ENCODE data around the gene CD300H. TPM values are rescaled to one million over a fixed set of nuclear protein-coding genes. Genes with fewer than 3 reads are reported as not detected.
A peak's percentile ranks its signal among the peaks of the same experiment; 100 is the strongest.

The CD300H gene
- total RNA-seq, result not detected

DNA sequence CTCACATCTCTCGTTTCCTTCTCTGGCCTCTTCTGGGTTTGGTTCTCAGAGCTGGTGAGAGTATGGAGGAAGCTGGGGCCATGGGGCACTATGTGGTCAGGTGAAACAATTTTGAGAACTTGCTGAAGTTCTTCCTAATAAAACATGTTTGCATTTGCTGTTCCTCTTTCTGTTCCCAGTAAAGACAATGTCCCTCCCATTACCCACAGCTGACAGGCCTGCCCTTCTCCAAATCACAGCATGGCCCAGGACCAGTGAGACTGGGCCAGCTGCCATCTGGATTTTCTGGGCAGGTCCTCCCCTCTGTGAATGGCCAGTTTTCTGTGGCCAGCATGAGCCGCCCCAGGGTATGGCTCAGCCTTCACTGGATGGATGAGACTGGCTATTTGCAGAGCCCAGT is at the start of gene CD300H:
Gene CD300H, minus strand, starts transcription at position 113 of the 400 bp plus-strand sequence.
- no peak for DNase-seq (ENCODE audit: low spot score in 2 of 2)
- FAIRE-seq, result no peak

DNA sequence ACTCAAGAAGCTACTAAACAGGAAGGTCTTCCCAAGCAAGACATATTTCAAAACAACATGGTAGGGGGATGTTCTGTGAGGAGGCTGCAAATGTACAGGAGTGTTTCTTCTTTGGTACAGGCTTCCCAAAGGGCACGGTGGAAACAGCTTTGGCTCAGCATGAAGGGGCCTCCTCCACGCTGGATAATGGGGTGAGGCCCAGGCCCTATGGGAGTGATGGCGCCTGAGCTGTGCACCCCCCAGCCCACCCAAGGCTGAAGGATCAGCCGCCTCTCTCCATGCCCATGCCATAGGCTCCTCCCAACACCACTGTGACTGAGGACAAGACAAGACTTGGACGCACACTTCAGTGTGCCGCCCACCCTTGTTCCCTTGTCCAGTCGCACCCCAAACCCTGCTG is 49.4 kb upstream of the CD300H start:
- DNase-seq (ENCODE audit: low spot score in 2 of 2) (no peak), FAIRE-seq (no peak)

- DNase-seq (ENCODE audit: low spot score in 2 of 2) (no peak), FAIRE-seq (no peak)
Measured at GRCh38 chr17:74612046-74612445, 44.7 kb upstream of the CD300H start.

DNA sequence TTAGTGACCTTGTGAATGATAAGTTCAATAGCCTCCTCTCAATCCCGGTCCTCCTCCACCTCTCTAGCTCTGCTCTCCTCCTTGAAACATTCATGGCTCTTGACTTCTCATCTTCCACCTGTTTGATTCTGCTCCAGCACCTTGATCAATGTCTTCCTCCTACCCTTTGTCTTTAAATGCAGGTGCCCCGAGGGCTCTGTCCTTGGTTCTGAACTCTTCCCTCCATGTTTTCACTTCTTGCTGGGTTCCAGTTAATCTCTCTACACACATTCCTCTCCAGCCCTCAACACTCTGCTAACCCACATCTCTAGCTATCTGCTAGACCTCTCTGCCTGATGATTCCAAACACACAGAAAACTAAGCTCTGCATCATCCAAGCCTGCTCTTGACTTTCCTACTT is 42.8 kb upstream of the CD300H start:
- no peak for DNase-seq (ENCODE audit: low spot score in 2 of 2)
- no peak for FAIRE-seq

- DNase-seq (ENCODE audit: low spot score in 2 of 2) (no peak), FAIRE-seq (no peak)
Measured at GRCh38 chr17:74608511-74608910, 41.2 kb upstream of the CD300H start.

- FAIRE-seq, result no peak
Measured at GRCh38 chr17:74607221-74607620, 39.9 kb upstream of the CD300H start.

GRCh38 chr17:74606050-74606449 is 38.7 kb upstream of the CD300H start:
- DNase-seq (ENCODE audit: low spot score in 2 of 2), result no peak
- FAIRE-seq, result no peak

More at GRCh38 chr17:74607221-74607620, 39.9 kb upstream of the CD300H start:
- no peak for DNase-seq (ENCODE audit: low spot score in 2 of 2)

DNA sequence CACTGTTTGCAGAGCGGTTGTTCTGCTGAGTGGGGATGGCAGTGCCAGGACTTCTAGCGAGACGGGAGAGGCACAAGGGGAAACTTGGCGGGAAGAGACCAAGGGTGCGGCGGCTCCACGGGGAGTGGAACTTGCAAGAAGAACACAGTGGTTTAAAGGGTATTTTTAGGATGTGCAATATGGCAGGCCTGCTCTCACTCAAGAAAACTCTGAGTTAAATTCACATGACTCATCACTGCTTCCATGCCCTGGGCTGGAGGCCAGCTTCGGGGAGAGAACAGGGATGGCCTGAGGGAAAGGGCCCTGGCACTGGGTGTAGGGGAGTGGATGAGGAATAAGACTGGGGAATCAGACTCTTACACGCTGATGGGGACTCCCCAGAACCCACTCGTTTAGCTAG is 38.1 kb upstream of the CD300H start:
- peak in 1 of 2 donors; percentile 46 for DNase-seq (ENCODE audit: low spot score in 2 of 2)

GRCh38 chr17:74604761-74605160 is 37.5 kb upstream of the CD300H start:
- FAIRE-seq, result no peak
- DNase-seq (ENCODE audit: low spot score in 2 of 2), result no peak

More for the DNA sequence above, 38.1 kb upstream of the CD300H start:
- no peak for FAIRE-seq

GRCh38 chr17:74604200-74604599 is 36.9 kb upstream of the CD300H start:
- DNase-seq (ENCODE audit: low spot score in 2 of 2) (no peak), FAIRE-seq (no peak)

GRCh38 chr17:74603746-74604145 is 36.4 kb upstream of the CD300H start:
- no peak for FAIRE-seq
- DNase-seq (ENCODE audit: low spot score in 2 of 2), result no peak

DNA sequence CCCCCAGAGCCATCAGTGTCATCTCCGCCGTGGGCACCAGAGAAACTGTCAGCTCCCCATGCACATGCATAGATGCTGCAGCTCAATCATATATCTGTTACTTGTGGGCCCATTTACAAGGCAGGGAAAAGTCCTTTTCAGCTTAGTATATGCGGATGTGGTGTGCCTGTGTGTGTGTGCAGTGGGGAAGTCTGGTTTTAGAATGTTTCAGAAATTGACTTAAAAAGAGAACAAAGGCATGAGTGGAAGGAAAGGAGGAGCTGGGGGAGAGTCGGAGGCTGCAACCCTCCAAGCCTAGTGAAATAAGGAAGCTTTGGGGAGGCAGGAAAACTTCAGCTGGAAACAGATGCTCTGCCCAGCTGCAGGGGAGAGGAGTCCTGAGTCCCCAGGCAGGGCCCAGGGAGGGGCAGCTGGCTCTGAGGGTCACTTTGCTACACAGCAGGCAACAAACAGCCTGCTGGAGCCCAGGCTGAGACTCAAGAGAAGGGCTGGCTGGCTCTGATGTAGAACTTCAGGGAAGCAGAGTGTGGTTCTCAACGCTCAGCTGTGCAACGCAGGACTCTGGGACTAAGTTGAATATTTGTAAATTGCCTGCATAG is 35.8 kb upstream of the CD300H start:
- FAIRE-seq, result no peak
- no peak for DNase-seq (ENCODE audit: low spot score in 2 of 2)

GRCh38 chr17:74601944-74602572 is 34.7 kb upstream of the CD300H start:
- no peak for FAIRE-seq
- peak in 1 of 2 donors; percentile 39 for DNase-seq (ENCODE audit: low spot score in 2 of 2)

- FAIRE-seq, result no peak
- DNase-seq (ENCODE audit: low spot score in 2 of 2), result no peak
Measured at GRCh38 chr17:74599448-74599939, 32.2 kb upstream of the CD300H start.

- FAIRE-seq (no peak), DNase-seq (ENCODE audit: low spot score in 2 of 2) (no peak)
Measured at GRCh38 chr17:74599023-74599399, 31.7 kb upstream of the CD300H start.

- DNase-seq (ENCODE audit: low spot score in 2 of 2) (no peak), FAIRE-seq (no peak)
Measured at GRCh38 chr17:74598346-74599022, 31.2 kb upstream of the CD300H start.

DNA sequence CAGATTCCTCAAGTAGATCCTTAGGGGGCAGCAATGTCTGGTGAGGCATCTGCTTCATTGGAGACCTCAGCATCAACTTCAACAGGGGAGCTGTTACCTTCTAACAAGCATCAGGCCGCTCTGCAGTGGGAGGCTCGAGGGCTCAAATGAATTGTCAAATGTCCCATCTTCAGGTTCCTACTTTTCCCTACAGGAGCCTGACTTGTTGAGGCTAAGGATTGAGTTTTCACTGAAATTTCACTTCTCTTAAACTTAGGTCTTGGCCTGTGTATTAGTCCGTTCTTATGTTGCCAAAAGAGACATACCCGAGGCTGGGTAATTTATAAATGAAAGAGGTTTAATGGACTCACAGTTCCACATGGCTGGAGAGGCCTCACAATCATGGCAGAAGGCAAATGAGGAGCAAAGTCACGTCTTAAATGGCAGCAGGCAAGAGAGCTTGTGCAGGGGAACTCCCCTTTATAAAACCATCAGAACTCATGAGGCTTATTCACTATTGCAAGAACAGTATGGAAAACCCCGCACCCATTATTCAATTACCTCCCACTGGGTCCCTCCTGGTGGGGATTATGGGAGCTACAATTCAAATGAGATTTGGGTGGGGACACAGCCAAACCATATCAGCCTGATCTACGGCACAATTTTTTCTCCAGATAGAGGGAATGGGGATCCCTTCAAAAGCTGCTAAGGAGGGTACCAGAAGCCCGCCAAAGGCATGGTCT is 29.9 kb upstream of the CD300H start:
- DNase-seq (ENCODE audit: low spot score in 2 of 2) (no peak), FAIRE-seq (no peak)

DNA sequence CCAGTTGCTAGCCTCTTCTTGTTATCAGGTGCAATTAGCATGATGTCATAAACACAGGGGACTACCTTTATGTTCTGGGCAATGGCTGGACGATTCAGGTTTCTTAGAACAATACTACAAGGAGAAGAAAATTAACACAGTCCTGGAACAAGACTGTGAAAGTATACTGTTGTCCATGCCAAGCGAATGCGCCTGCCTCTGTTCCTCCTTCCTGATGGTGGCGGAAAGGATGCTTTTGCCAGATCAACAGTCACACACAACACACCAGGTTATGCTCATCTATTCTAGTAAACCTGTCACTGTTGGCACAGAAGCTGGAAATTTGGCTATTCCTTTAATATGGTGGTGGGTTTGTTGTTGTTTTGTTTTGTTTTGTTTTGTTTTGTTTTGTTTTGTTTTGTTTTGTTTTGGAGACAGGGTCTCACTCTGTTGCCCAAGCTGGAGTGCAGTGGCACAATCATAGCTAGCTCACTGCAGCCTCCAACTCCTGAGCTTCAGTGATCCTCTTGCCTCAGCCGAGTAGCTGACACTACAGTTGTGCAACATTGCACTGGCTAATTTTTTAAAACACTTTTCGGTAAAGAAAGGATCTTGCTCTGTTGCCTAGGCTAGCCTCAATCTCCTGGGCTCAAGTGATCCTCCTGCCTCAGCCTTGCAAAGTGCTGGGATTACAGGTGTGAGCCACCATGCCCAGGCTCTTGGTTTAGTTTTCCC is 27.9 kb upstream of the CD300H start:
- FAIRE-seq, result no peak
- DNase-seq (ENCODE audit: low spot score in 2 of 2), result no peak

DNA sequence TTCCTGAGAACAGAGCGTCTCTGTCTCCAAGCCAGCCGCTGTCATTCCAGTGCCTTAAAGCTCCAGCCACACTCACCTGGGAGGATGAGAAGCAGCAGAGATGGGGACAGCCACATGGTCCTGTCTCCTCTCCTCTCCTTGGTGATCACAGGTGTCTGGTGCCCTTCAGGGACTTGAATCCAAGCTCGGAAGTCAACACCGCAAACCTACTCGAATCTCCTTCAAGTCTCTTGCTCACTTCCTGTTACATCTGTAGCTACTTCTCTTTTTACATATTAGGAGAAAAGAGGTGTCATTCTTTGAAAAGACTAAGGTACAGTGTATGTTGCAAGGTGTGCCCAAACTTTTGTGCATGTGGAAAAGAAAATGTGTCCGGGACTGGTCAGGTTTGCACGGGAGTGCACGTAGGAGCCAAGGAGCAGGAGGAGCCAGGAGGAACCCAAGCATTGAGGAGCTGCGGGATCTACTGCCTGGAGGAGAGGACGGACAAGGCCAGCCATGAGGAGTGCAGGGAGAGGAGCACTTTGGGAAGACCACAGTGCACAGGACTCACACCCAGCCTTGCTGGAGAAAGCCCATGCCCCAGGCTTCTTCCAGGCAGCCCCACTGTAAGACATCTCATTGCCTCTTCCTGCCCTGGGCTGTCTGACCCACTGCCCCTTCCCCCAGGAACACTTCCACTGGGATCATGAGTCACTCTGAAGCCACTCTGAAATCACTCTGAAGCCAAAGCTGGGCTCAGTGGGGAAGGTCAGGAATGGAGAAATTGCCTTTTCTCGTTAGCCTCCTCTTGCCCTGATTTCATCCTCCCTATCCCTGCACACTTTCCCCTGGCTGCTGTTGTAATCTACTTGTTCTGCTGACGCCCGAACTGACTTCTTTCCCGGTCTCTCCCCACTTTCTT is 25.0 kb upstream of the CD300H start, which contains the start of gene CD300LD:
Gene CD300LD, minus strand, starts transcription at position 197 of the 904 bp plus-strand sequence. Its CDS starts 81 bp downstream, at position 116.
- no peak for FAIRE-seq
- no peak for DNase-seq (ENCODE audit: low spot score in 2 of 2)
